Rectal smooth muscle tissue (tissue), 1 donor: Measurements from ENCODE around the gene MAPRE2.

Experiments used
- H3K27ac ChIP-seq: one replicate; pipeline ENCODE4 v1.7.0; 2013; ENCODE audit warnings: low read depth, low read length, inconsistent platforms
- H3K27me3 ChIP-seq: one replicate; pipeline ENCODE4 v1.7.0; 2013; ENCODE audit warnings: low read length; ENCODE audit not compliant: control insufficient read depth, insufficient read depth
- H3K36me3 ChIP-seq: one replicate; pipeline ENCODE4 v1.7.0; 2013; ENCODE audit warnings: low read length; ENCODE audit not compliant: control insufficient read depth, insufficient read depth
- H3K4me1 ChIP-seq: one replicate; pipeline ENCODE4 v1.7.0; 2013; ENCODE audit warnings: low read length; ENCODE audit not compliant: control insufficient read depth, insufficient read depth
- H3K4me3 ChIP-seq: one replicate; pipeline ENCODE4 v1.7.0; 2013; ENCODE audit warnings: low read length
- H3K9ac ChIP-seq: one replicate; pipeline ENCODE4 v1.7.0; 2013; ENCODE audit warnings: low read length

The MAPRE2 gene

DNA sequence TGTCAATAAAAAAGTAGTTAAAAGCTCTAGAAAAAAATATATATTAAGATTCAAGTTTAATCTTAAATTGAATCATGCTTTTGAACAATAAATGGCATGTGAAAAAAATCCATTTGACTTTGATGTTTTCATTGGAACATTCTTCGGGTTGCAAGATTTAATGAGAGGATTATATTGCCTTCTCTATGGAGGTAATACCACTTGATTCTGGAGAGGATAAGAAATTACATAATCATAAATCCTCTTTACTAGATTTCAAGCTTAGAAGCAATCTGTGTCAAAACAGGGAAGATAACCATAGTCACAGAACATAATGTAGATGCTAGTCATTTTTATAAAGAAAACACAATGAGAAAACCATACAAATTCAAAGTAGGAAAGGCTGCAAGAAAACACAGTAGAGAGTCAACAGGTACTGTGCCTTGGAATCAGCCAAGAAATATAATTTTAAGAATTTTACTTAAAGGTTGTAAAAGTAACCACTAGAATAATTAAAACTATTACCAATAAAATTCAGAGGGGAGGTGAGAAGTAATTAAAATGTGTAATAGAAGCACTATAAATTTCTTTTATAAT lies 18.7 kb upstream of the MAPRE2 start:
- Histone ChIP-seq H3K36me3 (no peaks in the 10 kb centered on the region), H3K27me3 (no peaks in the 10 kb centered on the region), H3K4me1 (peaks cover 13% of the 10 kb centered on the region), H3K4me3 (no peak overlapping the region), H3K27ac (no peak overlapping the region), H3K9ac (no peak overlapping the region)

DNA sequence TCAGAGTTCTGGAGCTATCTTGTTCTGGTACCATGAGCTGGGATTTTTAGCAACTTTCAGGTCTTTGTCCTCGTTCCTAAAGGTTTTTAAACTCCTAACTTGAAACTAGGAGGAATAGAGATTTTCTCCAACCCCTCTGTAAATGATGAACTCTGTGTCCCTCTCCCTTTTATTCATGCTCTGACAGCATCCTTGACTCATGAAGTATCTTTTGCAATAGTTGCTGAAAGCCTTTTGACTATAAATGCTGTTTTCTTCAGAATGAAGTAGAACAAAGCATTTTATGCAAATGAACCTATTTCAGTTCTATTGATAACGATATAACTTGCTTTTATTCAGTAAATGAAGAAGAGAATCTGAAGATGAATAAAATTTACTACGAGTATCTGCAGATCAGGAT lies 17.0 kb upstream of the MAPRE2 start:
- Histone ChIP-seq H3K4me3 (no peak overlapping the region), H3K27ac (no peak overlapping the region), H3K27me3 (no peaks in the 10 kb centered on the region), H3K9ac (no peak overlapping the region), H3K36me3 (no peaks in the 10 kb centered on the region), H3K4me1 (peaks cover 13% of the 10 kb centered on the region)

DNA sequence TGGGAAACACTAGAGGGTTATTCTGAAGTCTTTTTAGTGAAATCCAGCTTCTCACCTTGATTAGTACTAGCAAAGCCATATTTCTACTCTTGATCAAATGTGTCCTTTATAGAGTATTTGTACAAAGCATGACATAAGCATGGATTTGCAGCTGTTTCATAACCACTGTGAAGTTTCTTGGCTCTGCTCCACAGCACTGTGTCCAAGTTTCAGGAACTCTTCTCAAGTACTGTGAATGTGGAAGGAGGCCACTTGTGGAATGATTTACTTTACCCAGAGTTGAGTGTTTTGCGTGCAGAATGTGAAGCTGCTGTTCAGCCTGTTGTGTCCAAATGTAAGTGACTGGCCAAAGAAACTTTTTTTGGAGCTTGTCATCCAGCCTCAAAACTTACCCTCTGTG lies 16.2 kb upstream of the MAPRE2 start:
- H3K4me3 ChIP-seq, result no peak overlapping the region
- no peak overlapping the region for H3K9ac ChIP-seq
- peak overlapping the region; percentile 34 for H3K27ac ChIP-seq
- peaks cover 13% of the 10 kb centered on the region for H3K4me1 ChIP-seq
- H3K27me3 ChIP-seq, result no peaks in the 10 kb centered on the region
- no peaks in the 10 kb centered on the region for H3K36me3 ChIP-seq

DNA sequence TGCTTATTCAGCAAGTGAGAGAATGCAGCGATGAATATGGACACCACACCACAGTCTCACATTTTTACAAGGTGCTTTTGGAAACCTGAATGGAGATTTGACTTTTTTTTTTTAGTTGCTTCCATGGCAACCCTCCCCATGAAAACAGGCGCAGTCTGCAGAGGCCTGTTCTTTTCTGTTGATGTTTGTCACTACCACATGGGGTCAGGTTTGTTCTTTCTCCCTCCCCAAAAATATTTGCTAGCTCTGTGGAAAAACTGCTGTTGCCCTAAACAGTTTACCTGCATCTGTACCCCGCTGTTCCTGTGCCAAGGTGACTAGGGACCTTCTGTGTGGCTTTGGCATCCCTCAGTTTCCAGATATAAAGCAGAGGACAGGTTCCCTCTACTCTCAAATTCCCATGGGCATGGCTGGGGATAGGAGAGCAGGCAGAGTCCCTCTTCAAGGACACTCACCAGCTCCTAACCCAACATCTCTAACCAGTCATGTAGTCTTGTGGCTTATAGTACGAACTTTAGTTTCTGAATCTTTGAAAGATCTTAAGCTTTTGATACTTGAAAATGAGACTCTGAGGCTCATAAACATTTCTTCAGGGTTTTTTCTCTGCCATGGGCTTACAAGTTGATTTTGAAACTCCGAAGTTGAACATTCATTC lies 14.7 kb upstream of the MAPRE2 start:
- Histone ChIP-seq H3K27ac (no peak overlapping the region), H3K36me3 (no peaks in the 10 kb centered on the region), H3K4me3 (no peak overlapping the region), H3K4me1 (peaks cover 13% of the 10 kb centered on the region), H3K9ac (no peak overlapping the region), H3K27me3 (no peaks in the 10 kb centered on the region)

DNA sequence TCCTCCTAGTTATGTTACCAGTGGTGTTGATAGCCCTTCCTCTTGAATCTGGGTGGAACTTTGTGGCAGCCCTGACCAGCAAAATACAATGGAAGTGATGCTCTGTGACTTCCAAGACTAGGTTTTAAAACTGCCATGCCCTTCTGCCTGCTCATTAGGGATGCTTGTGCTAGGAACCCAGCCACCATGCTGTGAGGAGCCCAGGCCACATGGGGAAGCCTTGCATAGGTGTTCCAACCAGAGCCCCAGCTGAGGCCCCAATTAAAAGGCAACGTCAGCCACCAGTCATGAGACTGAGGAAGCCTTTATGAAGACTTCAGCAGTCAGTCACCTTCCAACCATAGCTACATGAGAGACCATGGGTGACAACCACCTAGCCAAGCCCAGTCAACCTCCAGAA lies 14.0 kb upstream of the MAPRE2 start:
- Histone ChIP-seq H3K27me3 (no peaks in the 10 kb centered on the region), H3K27ac (no peak overlapping the region), H3K9ac (no peak overlapping the region), H3K4me3 (no peak overlapping the region), H3K36me3 (no peaks in the 10 kb centered on the region), H3K4me1 (peaks cover 13% of the 10 kb centered on the region)

DNA sequence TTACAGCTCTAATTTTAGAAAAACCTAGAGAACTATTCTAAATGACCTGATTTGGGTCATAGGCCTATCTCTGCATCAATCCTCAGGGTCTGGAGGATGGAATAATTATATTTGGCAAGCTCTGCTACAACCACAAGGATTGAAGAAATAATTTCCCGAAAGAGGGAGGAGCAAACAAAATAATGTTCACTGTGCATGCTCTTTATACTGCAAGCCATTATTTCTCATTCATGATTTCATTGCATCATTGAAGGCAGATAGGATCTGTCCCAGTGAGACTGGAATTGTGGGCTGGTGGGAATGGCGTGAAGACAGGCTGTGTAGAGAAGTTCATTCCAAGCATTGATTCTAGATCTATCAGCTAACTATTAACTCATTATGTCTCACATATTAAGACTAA lies 12.7 kb upstream of the MAPRE2 start:
- Histone ChIP-seq H3K4me3 (no peak overlapping the region), H3K9ac (no peak overlapping the region), H3K27me3 (no peaks in the 10 kb centered on the region), H3K4me1 (peaks cover 13% of the 10 kb centered on the region), H3K36me3 (no peaks in the 10 kb centered on the region), H3K27ac (no peak overlapping the region)

DNA sequence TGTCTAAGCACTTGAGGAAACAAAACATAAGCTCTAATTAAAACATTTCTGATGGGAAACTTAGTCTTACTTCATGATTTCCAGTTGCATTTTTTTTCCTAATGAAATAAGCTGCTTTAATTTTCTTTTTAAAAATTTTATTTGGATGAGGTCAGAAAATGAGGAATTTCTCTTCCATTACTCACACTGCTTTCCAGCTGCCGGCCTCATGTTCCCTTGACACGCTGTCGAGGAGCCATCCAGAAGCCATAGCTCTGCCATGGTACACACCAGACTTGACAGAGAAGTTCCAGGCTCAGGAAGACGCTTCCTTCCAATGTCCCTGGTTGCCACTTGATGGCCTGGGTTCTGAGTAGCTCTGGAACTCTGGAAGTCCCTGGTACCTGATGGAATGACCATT lies 12.1 kb upstream of the MAPRE2 start:
- peaks cover 13% of the 10 kb centered on the region for H3K4me1 ChIP-seq
- no peaks in the 10 kb centered on the region for H3K27me3 ChIP-seq
- no peak overlapping the region for H3K4me3 ChIP-seq
- no peak overlapping the region for H3K9ac ChIP-seq
- H3K27ac ChIP-seq, result no peak overlapping the region
- H3K36me3 ChIP-seq, result no peaks in the 10 kb centered on the region

DNA sequence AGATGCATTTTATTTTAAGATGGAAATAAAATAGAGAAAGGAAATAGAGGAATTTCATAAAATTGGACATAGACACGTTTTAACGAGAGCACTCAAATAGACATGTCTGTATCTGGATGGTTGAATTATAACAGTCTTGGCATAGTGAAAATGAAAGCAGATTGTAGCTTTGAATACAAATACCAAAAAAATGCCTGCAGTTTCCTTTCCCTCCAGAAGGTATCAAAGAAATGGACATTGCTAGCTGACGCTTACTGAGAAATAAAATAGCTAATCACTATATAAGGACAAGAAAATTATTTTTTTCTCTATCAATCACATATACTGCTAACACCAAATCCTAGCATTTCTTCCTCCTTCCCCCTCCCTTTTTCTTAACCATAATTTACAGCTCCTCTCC lies 11.4 kb upstream of the MAPRE2 start:
- no peak overlapping the region for H3K9ac ChIP-seq
- no peaks in the 10 kb centered on the region for H3K27me3 ChIP-seq
- H3K27ac ChIP-seq, result no peak overlapping the region
- H3K4me1 ChIP-seq, result peaks cover 13% of the 10 kb centered on the region
- no peaks in the 10 kb centered on the region for H3K36me3 ChIP-seq
- peak overlapping the region; percentile 60 for H3K4me3 ChIP-seq

DNA sequence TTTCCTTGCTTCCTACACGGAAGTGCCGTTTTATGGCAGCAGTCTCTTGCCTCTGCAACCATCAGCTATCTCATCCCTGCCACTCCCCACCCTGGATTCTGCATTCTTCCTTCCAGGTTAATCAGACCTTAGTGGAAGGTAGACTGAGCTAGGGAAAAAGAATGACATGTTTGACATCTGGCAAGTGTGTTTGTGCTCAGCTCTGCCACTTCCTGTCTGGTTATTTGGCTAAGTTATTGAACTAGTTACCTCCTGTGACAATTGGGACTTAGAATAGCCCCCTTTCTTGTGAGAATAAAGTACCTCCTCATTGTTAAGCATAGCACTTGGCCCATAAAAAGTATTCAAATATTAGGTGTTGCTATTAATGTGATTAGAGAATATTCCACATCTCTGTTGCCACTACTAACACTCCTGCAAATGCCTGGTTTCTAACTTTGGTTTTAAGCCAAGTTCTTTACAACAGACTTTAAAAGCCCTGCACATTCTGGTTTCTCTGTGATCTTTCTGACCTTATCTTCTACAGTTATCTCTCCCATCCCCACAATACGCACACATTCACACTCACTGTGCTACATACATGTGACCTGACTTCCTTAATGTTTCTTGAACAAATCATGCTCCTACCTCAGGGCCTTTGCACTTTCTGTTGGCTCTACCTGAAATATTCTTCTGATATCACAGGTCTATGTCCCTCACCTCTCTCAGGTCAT lies 10.8 kb upstream of the MAPRE2 start:
- no peaks in the 10 kb centered on the region for H3K27me3 ChIP-seq
- peaks cover 9% of the 10 kb centered on the region for H3K4me1 ChIP-seq
- no peak overlapping the region for H3K9ac ChIP-seq
- peak overlapping the region; percentile 11 for H3K27ac ChIP-seq
- no peaks in the 10 kb centered on the region for H3K36me3 ChIP-seq
- peak overlapping the region; percentile 60 for H3K4me3 ChIP-seq

DNA sequence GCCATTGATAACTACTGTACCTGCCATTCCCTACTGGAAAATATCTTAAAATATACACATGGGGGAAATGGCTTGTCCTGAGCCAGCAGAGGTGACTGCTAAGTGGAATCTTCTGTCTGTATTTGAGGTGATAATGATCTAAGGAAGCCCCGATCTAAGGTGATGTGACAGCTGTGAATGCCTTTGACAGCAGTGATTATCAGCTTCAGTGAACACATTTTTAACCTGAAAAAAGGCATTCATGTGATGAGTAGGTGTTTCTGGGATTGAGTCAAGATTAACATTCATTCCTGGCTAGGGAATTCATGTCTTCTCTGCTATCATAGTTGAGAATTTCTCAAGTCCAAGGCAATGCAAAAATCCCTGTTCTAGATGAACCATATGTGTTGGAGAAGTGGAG lies 9.1 kb upstream of the MAPRE2 start:
- H3K4me1 ChIP-seq, result no peaks in the 10 kb centered on the region
- H3K4me3 ChIP-seq, result no peak overlapping the region
- H3K36me3 ChIP-seq, result no peaks in the 10 kb centered on the region
- H3K27me3 ChIP-seq, result no peaks in the 10 kb centered on the region
- no peak overlapping the region for H3K27ac ChIP-seq
- H3K9ac ChIP-seq, result no peak overlapping the region

DNA sequence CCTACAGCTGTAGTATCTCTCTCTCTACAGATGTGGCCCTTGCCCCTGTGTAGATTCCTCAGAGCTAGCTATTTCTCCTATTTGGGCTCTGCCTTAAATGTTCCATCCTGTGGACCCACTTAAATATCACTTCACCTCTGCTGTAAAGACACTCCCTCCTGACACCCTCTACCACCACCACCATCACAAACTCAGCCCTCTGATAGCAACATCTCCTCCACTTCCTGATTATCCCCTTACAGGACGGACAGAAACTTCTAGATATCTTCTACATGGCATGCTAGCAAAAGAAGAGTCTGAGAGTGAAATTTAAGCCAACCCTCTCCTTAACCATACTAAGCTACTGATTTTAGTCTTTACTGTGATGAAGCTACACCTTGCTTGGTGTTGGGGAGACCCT lies 3.2 kb upstream of the MAPRE2 start:
- H3K9ac ChIP-seq, result no peak overlapping the region
- H3K4me3 ChIP-seq, result no peak overlapping the region
- no peak overlapping the region for H3K27ac ChIP-seq
- no peaks in the 10 kb centered on the region for H3K36me3 ChIP-seq
- no peaks in the 10 kb centered on the region for H3K27me3 ChIP-seq
- H3K4me1 ChIP-seq, result peaks cover 7% of the 10 kb centered on the region

DNA sequence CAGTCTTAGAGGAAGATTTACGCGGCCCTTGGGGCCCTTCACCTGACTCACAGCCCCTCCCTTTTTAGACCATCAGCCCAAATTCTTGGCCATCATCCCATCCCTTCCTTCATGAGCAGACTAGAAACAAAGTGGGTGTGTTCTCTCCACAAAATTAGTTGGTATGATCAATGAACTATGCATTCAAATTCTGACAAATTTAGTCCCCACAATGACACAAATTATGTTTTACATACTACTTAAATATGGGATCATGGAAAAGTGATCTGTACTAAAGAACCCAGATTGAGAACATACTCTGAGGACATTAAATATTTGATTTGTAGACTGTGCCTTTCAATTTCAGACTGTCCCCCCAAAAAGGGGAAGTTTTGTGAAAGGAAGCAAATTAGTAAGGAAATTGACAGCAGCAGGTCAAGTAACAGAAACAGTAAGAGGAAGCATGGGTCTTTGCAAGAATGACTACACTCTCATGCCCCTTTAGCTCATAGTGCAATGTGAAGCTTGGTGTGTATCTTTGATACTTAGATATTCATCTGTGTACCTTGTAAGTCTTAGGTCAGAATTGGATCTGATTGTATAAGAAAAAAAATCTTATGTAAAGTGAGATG lies 2.2 kb upstream of the MAPRE2 start:
- peaks cover 7% of the 10 kb centered on the region for H3K4me1 ChIP-seq
- no peak overlapping the region for H3K27ac ChIP-seq
- H3K4me3 ChIP-seq, result no peak overlapping the region

More for the DNA sequence above, 2.2 kb upstream of the MAPRE2 start:
- Histone ChIP-seq H3K9ac (no peak overlapping the region), H3K36me3 (no peaks in the 10 kb centered on the region), H3K27me3 (no peaks in the 10 kb centered on the region)
